ENCODE results near the gene SCYL1. TPM values are rescaled to one million over a fixed set of nuclear protein-coding genes. Genes with fewer than 3 reads are reported as not detected.

The SCYL1 gene
- total RNA-seq, 1 experiment from 2014 or later = 54.7 TPM

- H4K8ac ChIP-seq (replicated peaks; ENCODE audit: insufficient read length, low read depth, low read length) = no peak overlapping the region
- H3T11ph ChIP-seq (ENCODE audit: low read length) = no peak overlapping the region
- H3K23ac ChIP-seq (ENCODE audit: insufficient read length, low read depth, low read length) = no peak overlapping the region
- no peaks in the 10 kb centered on the region for H3K27me3 ChIP-seq (ENCODE audit: insufficient read depth, low read length)
- no peak overlapping the region for H3K4ac ChIP-seq (ENCODE audit: low read depth, low read length)
- H2AFZ ChIP-seq (ENCODE audit: low read length) = no peak overlapping the region
- H3K14ac ChIP-seq (ENCODE audit: insufficient read depth, low read length) = no peak overlapping the region
- H2BK20ac ChIP-seq (ENCODE audit: low read depth, low read length, poor library complexity, severe bottlenecking) = no peak overlapping the region
- DNase-seq = no peak
- no peak overlapping the region for H3K4me2 ChIP-seq (ENCODE audit: insufficient read depth, insufficient read length, low read length)
- Mint-ChIP-seq H3K9me3 (no peaks in the 10 kb centered on the region; a peak in 1 of 5 replicates), H3K4me1 (peaks cover 4 to 6% of the 10 kb centered on the region in 2 experiments), H3K36me3 (ENCODE audit: insufficient read depth in 1 of 3, low read depth in 3 of 3) (peaks cover 20 to 58% (median 50%) of the 10 kb centered on the region in 3 experiments), H3K4me3 (no peak overlapping the region; a peak in 1 of 5 replicates), H3K27ac (no peak overlapping the region; a peak in 1 of 7 replicates), H3K27me3 (ENCODE audit: low read depth) (no peaks in the 10 kb centered on the region)
- WGBS (ENCODE audit: extremely low coverage, insufficient read length, low lambda C conversion rate) = no CpG with 5 or more reads among the region's 5 CpGs
- H3K23me2 ChIP-seq (ENCODE audit: insufficient read length, low read depth, low read length, poor library complexity, severe bottlenecking) = peaks cover 4% of the 10 kb centered on the region
- no peaks in the 10 kb centered on the region for H3K9me3 ChIP-seq (ENCODE audit: control insufficient read depth, low read depth, low read length)
- peak; percentile 66 for TF ChIP-seq CTCF (conservative IDR thresholded peaks at IDR 0.05)
- no peak overlapping the region for H2AK5ac ChIP-seq (ENCODE audit: insufficient read length, low read length)
- H3K9ac ChIP-seq (ENCODE audit: extremely low read depth, insufficient read length, low read length) = no peak overlapping the region
- H4K5ac ChIP-seq (ENCODE audit: insufficient read length, low read depth, low read length) = no peak overlapping the region
- H3K79me2 ChIP-seq (ENCODE audit: insufficient read depth, low read length) = no peaks in the 10 kb centered on the region; the same call in 1 of the 2 replicates
- no peaks in the 10 kb centered on the region for H3K79me1 ChIP-seq (ENCODE audit: insufficient read depth, low read depth, low read length, poor library complexity, severe bottlenecking)
- no peak overlapping the region for H2BK12ac ChIP-seq (ENCODE audit: insufficient read length, low read depth, low read length)
- no peak overlapping the region for H2BK5ac ChIP-seq (ENCODE audit: insufficient read length, low read length)
- no peaks in the 10 kb centered on the region for H3K4me1 ChIP-seq (ENCODE audit: insufficient read depth, low read length)
- H3K56ac ChIP-seq (ENCODE audit: insufficient read length, low read depth, low read length) = no peak overlapping the region
- no peaks in the 10 kb centered on the region for H4K20me1 ChIP-seq (ENCODE audit: control insufficient read depth, insufficient read depth, insufficient read length)
- no peak overlapping the region for H2BK15ac ChIP-seq (ENCODE audit: low read depth, low read length)
- no peak overlapping the region for H4K91ac ChIP-seq (ENCODE audit: insufficient read length, low read depth, low read length)
- no peak overlapping the region for H3K18ac ChIP-seq (ENCODE audit: insufficient read length, low read depth, low read length)
- no peak overlapping the region for H3K27ac ChIP-seq (ENCODE audit: insufficient read length, low read depth, low read length)
- no peak overlapping the region for H2BK120ac ChIP-seq (ENCODE audit: low read depth, low read length, poor library complexity, severe bottlenecking)
Measured at GRCh38 chr11:65530157-65530496, 5.2 kb downstream of the SCYL1 start.
